ENCODE measurements around the gene ETHE1. TPM values are rescaled to one million over a fixed set of nuclear protein-coding genes. Genes with fewer than 3 reads are reported as not detected.

Gene ETHE1
- total and polyA plus RNA-seq, 12 donors, result 5.1 to 23.6 (median 13.0) TPM

DNA sequence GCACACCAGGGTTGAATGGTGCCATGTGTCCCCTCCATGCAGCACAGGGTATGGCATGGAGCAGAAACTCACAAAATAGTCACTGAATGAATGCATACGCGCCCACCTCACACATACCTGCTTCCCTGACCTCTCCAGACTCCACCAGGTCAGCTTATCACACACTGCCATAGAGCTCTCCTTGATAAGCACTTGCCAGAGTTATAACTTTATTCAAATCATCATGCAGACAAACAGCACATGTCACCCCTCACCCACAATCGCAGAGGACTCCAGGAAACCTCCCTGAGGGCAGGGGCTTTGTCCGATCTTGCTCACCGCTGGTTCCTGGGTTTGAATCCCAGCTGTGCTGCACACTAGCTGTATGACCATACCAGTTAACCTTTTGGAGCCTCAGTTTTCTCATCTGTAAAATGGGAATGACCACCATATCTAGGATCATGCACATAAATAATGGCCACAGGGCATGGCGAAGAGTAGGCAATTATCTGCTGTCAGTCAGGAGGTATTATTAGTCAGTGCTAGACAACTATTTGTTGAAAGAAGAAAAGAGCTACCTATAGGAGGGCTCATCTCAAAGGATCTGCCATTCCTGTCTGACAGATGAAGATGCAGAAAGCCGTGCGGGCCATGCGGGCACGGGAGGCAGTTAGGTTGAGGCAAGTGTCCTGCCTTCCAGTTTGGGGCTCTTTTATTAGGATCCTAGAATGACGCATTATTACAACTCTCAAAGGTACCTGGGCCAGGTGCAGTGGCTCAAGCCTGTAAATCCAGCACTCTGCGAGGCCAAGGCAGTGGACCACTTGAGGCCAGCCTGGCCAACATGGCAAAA is 34.4 kb upstream of the ETHE1 start:
- H3K4me3 ChIP-seq, result no peak overlapping the region
- no peaks in the 10 kb centered on the region for H3K27me3 ChIP-seq
- H3K36me3 ChIP-seq, result peaks cover 0 to 61% (median 11%) of the 10 kb centered on the region in 9 donors
- H3K27ac ChIP-seq, result peak overlapping the region in 4 of 10 donors; percentile 37 to 84 (median 65)
- intact Hi-C loops (cut with DNase I), result no loop called here
- 93 to 94% methylated on average over 12 of the region's 12 CpGs for WGBS, 2 donors
- ATAC-seq (no peak), DNase-seq (no peak)
- no peaks in the 10 kb centered on the region for H3K9me3 ChIP-seq
- TF ChIP-seq, protein P1, sequence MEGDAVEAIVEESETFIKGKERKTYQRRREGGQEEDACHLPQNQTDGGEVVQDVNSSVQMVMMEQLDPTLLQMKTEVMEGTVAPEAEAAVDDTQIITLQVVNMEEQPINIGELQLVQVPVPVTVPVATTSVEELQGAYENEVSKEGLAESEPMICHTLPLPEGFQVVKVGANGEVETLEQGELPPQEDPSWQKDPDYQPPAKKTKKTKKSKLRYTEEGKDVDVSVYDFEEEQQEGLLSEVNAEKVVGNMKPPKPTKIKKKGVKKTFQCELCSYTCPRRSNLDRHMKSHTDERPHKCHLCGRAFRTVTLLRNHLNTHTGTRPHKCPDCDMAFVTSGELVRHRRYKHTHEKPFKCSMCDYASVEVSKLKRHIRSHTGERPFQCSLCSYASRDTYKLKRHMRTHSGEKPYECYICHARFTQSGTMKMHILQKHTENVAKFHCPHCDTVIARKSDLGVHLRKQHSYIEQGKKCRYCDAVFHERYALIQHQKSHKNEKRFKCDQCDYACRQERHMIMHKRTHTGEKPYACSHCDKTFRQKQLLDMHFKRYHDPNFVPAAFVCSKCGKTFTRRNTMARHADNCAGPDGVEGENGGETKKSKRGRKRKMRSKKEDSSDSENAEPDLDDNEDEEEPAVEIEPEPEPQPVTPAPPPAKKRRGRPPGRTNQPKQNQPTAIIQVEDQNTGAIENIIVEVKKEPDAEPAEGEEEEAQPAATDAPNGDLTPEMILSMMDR (IDR thresholded peaks at IDR 0.05), result no peak
- H3K4me1 ChIP-seq, result peaks cover 2 to 30% (median 15%) of the 10 kb centered on the region in 9 donors

DNA sequence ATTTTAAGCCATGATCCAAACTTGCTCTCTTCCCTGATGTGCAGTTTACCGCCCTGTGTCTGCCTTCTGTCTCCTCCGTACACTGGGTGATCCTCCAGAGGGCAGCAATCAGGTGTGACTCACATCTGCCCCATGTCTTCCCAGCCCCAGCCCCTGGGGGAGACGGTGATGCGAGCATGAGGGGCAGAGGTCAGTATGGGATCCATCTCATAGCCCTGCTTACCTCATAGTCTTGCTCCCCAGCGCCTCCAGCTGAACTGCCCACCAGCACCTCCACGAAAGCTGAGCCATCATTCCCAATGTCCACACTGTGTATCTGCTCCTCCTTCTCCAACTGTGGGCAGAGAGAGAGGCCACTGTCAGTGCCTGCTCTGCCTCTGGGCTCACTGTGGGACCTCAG is 33.7 kb upstream of the ETHE1 start:
- no peak for ATAC-seq
- H3K9me3 ChIP-seq, result no peaks in the 10 kb centered on the region
- no peaks in the 10 kb centered on the region for H3K27me3 ChIP-seq
- no peak for DNase-seq
- H3K4me1 ChIP-seq, result peaks cover 2 to 30% (median 15%) of the 10 kb centered on the region in 9 donors
- no peak overlapping the region for H3K4me3 ChIP-seq
- 86 to 91% methylated on average over 6 of the region's 6 CpGs for WGBS, 2 donors
- peaks cover 0 to 67% (median 11%) of the 10 kb centered on the region in 9 donors for H3K36me3 ChIP-seq
- intact Hi-C loops (cut with DNase I), result no loop called here
- TF ChIP-seq, protein P1 (IDR thresholded peaks at IDR 0.05), result no peak
- no peak overlapping the region for H3K27ac ChIP-seq

DNA sequence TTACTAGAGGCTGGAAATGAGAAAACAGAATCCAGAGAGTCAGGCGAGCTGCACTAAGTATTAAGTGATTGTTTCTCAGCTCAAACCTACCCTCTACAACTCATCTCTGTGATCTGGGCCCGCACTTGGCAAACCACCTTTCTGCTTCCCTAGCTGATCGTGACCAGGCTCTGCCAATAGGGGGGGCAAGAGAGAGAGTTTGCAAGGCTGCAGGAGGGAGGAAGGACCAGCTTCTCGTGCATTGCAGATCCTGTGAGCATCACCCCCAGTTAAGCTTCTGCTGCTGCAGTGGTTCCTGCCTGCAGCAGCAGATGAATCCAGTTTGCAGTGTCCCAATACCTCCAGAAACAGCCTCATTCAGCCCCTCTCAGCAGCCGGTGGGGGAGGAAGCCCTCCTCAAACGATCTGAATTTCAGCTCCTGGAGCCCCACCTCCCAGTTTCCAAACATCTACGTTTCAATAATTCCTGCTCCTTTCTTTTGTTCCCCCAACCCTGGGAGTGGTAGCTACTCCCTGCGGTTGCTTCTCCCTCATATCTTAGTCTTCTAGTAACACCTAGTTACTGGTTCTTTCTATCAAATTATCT is 28.3 kb upstream of the ETHE1 start:
- H3K36me3 ChIP-seq, result peaks cover 4 to 94% (median 24%) of the 10 kb centered on the region in 9 donors
- TF ChIP-seq, protein P1 (IDR thresholded peaks at IDR 0.05), result peak in 8 of 9 donors; percentile 44 to 76 (median 62)
- H3K9me3 ChIP-seq, result no peaks in the 10 kb centered on the region
- intact Hi-C loops (cut with DNase I), result loop anchor here in 3 of 10 donors (10.0 kb wide), 3 partner anchors 90 to 230 kb away; partner anchors contain the start of gene KCNN4 (in 1 of the 3)
- no peaks in the 10 kb centered on the region for H3K4me1 ChIP-seq
- ATAC-seq (peak in 6 of 8 donors; percentile 38 to 62 (median 50)), DNase-seq (peak in 1 of 2 donors; percentile 69)
- WGBS, 2 donors, result 41 to 49% methylated on average over 8 of the region's 8 CpGs
- no peak overlapping the region for H3K27ac ChIP-seq
- H3K4me3 ChIP-seq, result no peak overlapping the region
- H3K27me3 ChIP-seq, result no peaks in the 10 kb centered on the region

DNA sequence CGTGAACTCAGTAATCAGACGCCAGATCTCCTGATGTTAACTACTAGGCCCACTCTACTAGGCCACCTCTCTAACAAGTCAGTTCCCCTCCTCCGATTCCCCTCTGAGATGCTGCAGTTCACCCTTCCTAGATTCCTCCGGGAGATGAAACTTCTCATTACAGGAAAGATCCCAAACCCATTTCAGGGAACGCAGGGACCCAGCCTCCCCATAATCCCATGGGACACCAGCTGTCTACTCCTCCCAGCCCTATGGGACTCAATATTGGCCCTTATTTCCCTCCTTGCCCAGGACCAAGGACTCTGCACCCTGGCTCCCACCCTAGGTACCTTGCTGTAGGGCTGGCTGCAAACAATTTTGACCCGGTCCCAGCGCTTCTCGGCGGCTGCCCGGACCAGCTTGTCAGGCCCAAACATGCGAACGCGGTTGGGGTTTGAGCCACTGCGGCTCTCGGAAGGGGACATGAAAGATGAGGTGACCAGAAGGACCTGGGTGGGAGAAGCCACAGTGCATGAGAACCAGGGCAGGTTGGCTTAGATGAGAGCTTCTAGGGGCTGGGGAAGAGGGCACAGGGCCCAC is 27.4 kb upstream of the ETHE1 start:
- H3K36me3 ChIP-seq, result peaks cover 4 to 94% (median 19%) of the 10 kb centered on the region in 9 donors
- no peak for DNase-seq
- WGBS, 2 donors, result 97% methylated on average over 15 of the region's 15 CpGs

More for the DNA sequence above, 27.4 kb upstream of the ETHE1 start:
- no peak overlapping the region for H3K27ac ChIP-seq
- no peak for ATAC-seq
- no peak overlapping the region for H3K4me3 ChIP-seq
- H3K4me1 ChIP-seq, result no peaks in the 10 kb centered on the region
- H3K9me3 ChIP-seq, result no peaks in the 10 kb centered on the region
- TF ChIP-seq, protein P1 (IDR thresholded peaks at IDR 0.05), result no peak
- no peaks in the 10 kb centered on the region for H3K27me3 ChIP-seq
- intact Hi-C loops (cut with DNase I), result loop anchor here in 3 of 10 donors (10.0 kb wide), 3 partner anchors 90 to 230 kb away; partner anchors contain the start of gene KCNN4 (in 1 of the 3)

All from heart right ventricle (tissue), 16 donors.